Bronchial epithelial cell (primary cell): ENCODE results near the gene SORCS2. TPM values are rescaled to one million over a fixed set of nuclear protein-coding genes. Genes with fewer than 3 reads are reported as not detected.
A peak's percentile ranks its signal among the peaks of the same experiment; 100 is the strongest.

Experiments used
- DNase-seq: peaks from one replicate; pipeline ENCODE4 v3.0.0-alpha.2; 2010; ENCODE audit warnings: low read depth
- FAIRE-seq: peaks from 2 replicates; lab custom pipeline; 2011; peaks lifted over from hg19 to GRCh38; lab: Jason Lieb, UNC
- H3K27me3 ChIP-seq: 2 replicates; pipeline ENCODE4 v1.5.1; 2011; ENCODE audit warnings: low read length; ENCODE audit not compliant: control insufficient read depth, insufficient read depth
- H3K36me3 ChIP-seq: 2 replicates; pipeline ENCODE4 v1.5.1; 2011; ENCODE audit warnings: low read length; ENCODE audit not compliant: control insufficient read depth, insufficient read depth
- H3K4me3 ChIP-seq: 2 replicates; pipeline ENCODE4 v1.5.1; 2011; ENCODE audit warnings: mild to moderate bottlenecking, low read depth, low read length, control low read depth
- total RNA-seq: library from RNA; depleted of rRNA; stranded (reverse); fragments of >200 nt; gene quantifications from 2 replicates; pipeline ENCODE4 v1.2.1, GENCODE V29; 2014
- TF ChIP-seq, protein P1 (sequence below): IDR thresholded peaks from 2 replicates; pipeline ENCODE4 v1.5.1; 2011; ENCODE audit warnings: mild to moderate bottlenecking, moderate library complexity, low read length, control low read depth, inconsistent platforms; ENCODE audit not compliant: insufficient read depth, severe bottlenecking

SORCS2 gene
- total RNA-seq, 1 donor from 2014 or later, result under 0.01 TPM

- H3K27me3 ChIP-seq, result no peaks in the 10 kb centered on the region
- no peak for FAIRE-seq
- no peak for DNase-seq
- TF ChIP-seq, protein P1, sequence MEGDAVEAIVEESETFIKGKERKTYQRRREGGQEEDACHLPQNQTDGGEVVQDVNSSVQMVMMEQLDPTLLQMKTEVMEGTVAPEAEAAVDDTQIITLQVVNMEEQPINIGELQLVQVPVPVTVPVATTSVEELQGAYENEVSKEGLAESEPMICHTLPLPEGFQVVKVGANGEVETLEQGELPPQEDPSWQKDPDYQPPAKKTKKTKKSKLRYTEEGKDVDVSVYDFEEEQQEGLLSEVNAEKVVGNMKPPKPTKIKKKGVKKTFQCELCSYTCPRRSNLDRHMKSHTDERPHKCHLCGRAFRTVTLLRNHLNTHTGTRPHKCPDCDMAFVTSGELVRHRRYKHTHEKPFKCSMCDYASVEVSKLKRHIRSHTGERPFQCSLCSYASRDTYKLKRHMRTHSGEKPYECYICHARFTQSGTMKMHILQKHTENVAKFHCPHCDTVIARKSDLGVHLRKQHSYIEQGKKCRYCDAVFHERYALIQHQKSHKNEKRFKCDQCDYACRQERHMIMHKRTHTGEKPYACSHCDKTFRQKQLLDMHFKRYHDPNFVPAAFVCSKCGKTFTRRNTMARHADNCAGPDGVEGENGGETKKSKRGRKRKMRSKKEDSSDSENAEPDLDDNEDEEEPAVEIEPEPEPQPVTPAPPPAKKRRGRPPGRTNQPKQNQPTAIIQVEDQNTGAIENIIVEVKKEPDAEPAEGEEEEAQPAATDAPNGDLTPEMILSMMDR, result no peak
- H3K36me3 ChIP-seq, result no peaks in the 10 kb centered on the region
- no peak overlapping the region for H3K4me3 ChIP-seq
Observed at GRCh38 chr4:7309636-7310390, 117.5 kb downstream of the SORCS2 start.

- Histone ChIP-seq H3K36me3 (no peaks in the 10 kb centered on the region), H3K27me3 (no peaks in the 10 kb centered on the region), H3K4me3 (no peak overlapping the region)
- TF ChIP-seq, protein P1, result no peak
- peak; percentile 47 for FAIRE-seq
- DNase-seq, result no peak
Observed at GRCh38 chr4:7310451-7310850, 118.1 kb downstream of the SORCS2 start.

DNA sequence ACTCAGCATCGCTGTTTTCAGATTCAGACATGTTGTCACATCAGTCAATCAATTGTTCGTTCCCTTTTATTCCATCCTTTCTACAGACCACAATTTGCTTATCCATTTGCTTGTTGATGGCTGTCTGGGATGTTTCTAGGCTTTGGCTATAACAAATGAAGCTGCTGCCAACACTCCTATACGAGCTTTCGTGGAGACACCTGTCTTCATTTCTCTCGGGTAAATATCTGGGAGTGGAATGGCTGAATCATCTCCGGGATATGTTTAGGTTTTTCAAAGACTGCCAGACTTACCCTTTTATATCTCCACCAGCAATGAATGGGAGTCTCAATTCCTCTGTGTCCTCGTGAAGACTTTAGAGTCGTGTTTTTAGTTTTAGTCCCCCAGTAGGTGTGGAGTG, 118.9 kb downstream of the SORCS2 start:
- DNase-seq, result no peak
- FAIRE-seq, result peak; percentile 36
- H3K27me3 ChIP-seq, result no peaks in the 10 kb centered on the region

DNA sequence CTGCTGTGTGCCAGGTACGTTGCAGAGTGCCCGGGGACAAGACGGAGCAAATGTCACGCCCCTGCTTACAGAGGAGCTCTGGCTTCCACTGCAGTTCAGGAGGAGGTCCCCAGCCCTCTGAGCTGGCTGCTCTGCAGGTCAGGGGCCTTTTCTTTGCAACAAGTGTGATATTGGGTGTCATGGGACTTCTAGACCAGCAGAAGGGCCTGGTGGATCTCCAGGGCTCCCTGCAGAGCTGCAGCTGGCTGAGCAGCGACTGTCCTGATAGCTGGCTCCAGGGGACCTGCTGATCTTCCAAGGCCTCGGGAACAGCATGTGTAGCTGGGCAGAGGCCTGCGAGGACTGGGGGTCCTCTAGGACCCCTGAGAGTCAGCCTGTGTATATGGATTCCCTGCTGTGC, 120.4 kb downstream of the SORCS2 start:
- FAIRE-seq, result no peak

More for the DNA sequence above, 118.9 kb downstream of the SORCS2 start:
- TF ChIP-seq, protein P1, result no peak
- Histone ChIP-seq H3K4me3 (no peak overlapping the region), H3K36me3 (no peaks in the 10 kb centered on the region)

DNA sequence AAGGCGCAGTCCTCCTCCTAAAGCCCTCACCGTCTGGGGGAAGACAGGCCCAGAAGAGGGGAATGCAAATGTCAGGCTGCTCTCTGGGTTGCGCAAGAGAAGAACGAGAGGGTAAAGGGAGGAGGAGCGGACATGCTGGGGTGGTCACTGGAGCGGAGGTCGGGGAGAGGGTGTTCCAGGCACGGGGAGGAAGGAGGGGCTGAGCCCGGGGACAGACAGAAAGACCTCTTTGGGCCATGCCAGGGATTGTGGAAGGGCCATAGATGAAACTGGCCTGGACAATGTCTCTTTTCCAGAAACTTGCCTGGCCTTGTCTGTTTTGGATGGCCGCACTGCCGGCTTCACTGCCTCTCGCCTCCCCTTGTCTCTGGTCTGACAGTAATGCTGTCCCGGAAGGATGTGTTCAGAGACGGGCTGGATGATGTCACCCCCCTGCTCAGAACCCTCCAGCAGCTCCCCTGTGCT, 121.0 kb downstream of the SORCS2 start:
- FAIRE-seq, result no peak
- no peak for DNase-seq
- TF ChIP-seq, protein P1, result no peak
- no peak overlapping the region for H3K4me3 ChIP-seq
- no peaks in the 10 kb centered on the region for H3K36me3 ChIP-seq
- no peaks in the 10 kb centered on the region for H3K27me3 ChIP-seq

More for the DNA sequence above, 120.4 kb downstream of the SORCS2 start:
- DNase-seq, result no peak
- Histone ChIP-seq H3K4me3 (no peak overlapping the region), H3K36me3 (no peaks in the 10 kb centered on the region), H3K27me3 (no peaks in the 10 kb centered on the region)
- TF ChIP-seq, protein P1, result no peak
